Nephron (organoid): Measurements from ENCODE around the gene DYNLT1.
"Not testable (repeated sequence)": the region's sequence is repeated elsewhere in the genome, so short reads cannot be mapped to it uniquely, and the experiment has no call there.

ENCODE experiments used
- H3K27ac Mint-ChIP-seq, 3 experiments: 2 replicates each; pipeline ENCODE4 v1.8.0; 2020; ENCODE audit warnings: mixed read lengths in 3 of 3, mild to moderate bottlenecking in 2 of 3, moderate library complexity in 1 of 3
- H3K27me3 Mint-ChIP-seq: 2 replicates; pipeline ENCODE4 v1.8.0; 2021; ENCODE audit warnings: low read depth, mild to moderate bottlenecking, moderate library complexity, mixed read lengths
- H3K36me3 Mint-ChIP-seq: 2 replicates; pipeline ENCODE4 v1.8.0; 2020; ENCODE audit warnings: low read depth, mixed read lengths
- H3K4me1 Mint-ChIP-seq: 2 replicates; pipeline ENCODE4 v1.8.0; 2020; ENCODE audit warnings: mixed read lengths
- H3K4me3 Mint-ChIP-seq, 3 experiments: 2 replicates each; pipeline ENCODE4 v1.8.0; 2020; ENCODE audit warnings: mild to moderate bottlenecking in 3 of 3, mixed read lengths in 3 of 3, moderate library complexity in 2 of 3
- H3K9me3 Mint-ChIP-seq: 2 replicates; pipeline ENCODE4 v1.8.0; 2020; ENCODE audit warnings: mixed read lengths
- CTCF ChIP-seq, 3 experiments: fragments of 200-600 bp; sonication (generic); IDR thresholded peaks; one replicate each; pipeline ENCODE4 v1.5.0; 2021; ENCODE audit warnings: antibody characterized with exemption in 3 of 3; ENCODE audit not compliant: unreplicated experiment in 3 of 3

Gene DYNLT1

GRCh38 chr6:158609455-158610155 lies 34.9 kb downstream of the DYNLT1 start:
- H3K4me3 Mint-ChIP-seq: no peak overlapping the region
- H3K27ac Mint-ChIP-seq: no peak overlapping the region
- no peaks in the 10 kb centered on the region for H3K27me3 Mint-ChIP-seq
- H3K4me1 Mint-ChIP-seq: peaks cover 11% of the 10 kb centered on the region
- no peaks in the 10 kb centered on the region for H3K9me3 Mint-ChIP-seq
- peaks cover 37% of the 10 kb centered on the region for H3K36me3 Mint-ChIP-seq
- no peak for TF ChIP-seq CTCF (IDR thresholded peaks at IDR 0.05; ENCODE audit: unreplicated experiment in 3 of 3)

- TF ChIP-seq CTCF (IDR thresholded peaks at IDR 0.05; ENCODE audit: unreplicated experiment in 3 of 3): no peak
- Mint-ChIP-seq H3K9me3 (no peaks in the 10 kb centered on the region), H3K27ac (no peak overlapping the region)
Observed at GRCh38 chr6:158608221-158608620, 36.3 kb downstream of the DYNLT1 start.

GRCh38 chr6:158607411-158608170 lies 37.0 kb downstream of the DYNLT1 start:
- Mint-ChIP-seq H3K9me3 (no peaks in the 10 kb centered on the region), H3K4me1 (peaks cover 11% of the 10 kb centered on the region), H3K27ac (no peak overlapping the region), H3K27me3 (no peaks in the 10 kb centered on the region), H3K4me3 (no peak overlapping the region), H3K36me3 (peaks cover 36% of the 10 kb centered on the region)
- no peak for TF ChIP-seq CTCF (IDR thresholded peaks at IDR 0.05; ENCODE audit: unreplicated experiment in 3 of 3)

More at GRCh38 chr6:158608221-158608620, 36.3 kb downstream of the DYNLT1 start:
- no peaks in the 10 kb centered on the region for H3K27me3 Mint-ChIP-seq
- H3K36me3 Mint-ChIP-seq: peaks cover 31% of the 10 kb centered on the region
- H3K4me3 Mint-ChIP-seq: no peak overlapping the region
- peaks cover 11% of the 10 kb centered on the region for H3K4me1 Mint-ChIP-seq

- Mint-ChIP-seq H3K4me3 (no peak overlapping the region), H3K27ac (no peak overlapping the region), H3K4me1 (peaks cover 7% of the 10 kb centered on the region), H3K27me3 (no peaks in the 10 kb centered on the region), H3K36me3 (peaks cover 36% of the 10 kb centered on the region), H3K9me3 (no peaks in the 10 kb centered on the region)
- no peak for TF ChIP-seq CTCF (IDR thresholded peaks at IDR 0.05; ENCODE audit: unreplicated experiment in 3 of 3)
Observed at GRCh38 chr6:158606935-158607334, 37.6 kb downstream of the DYNLT1 start.

- H3K27ac Mint-ChIP-seq: not testable (repeated sequence)
Observed at GRCh38 chr6:158606011-158606410, 38.5 kb downstream of the DYNLT1 start.

GRCh38 chr6:158605266-158605878 lies 39.2 kb downstream of the DYNLT1 start:
- H3K4me1 Mint-ChIP-seq: no peaks in the 10 kb centered on the region
- no peak overlapping the region for H3K4me3 Mint-ChIP-seq
- H3K9me3 Mint-ChIP-seq: no peaks in the 10 kb centered on the region
- H3K27me3 Mint-ChIP-seq: no peaks in the 10 kb centered on the region
- peak; percentile 77 to 79 (median 79) for TF ChIP-seq CTCF (IDR thresholded peaks at IDR 0.05; ENCODE audit: unreplicated experiment in 3 of 3)
- H3K27ac Mint-ChIP-seq: no peak overlapping the region
- peaks cover 32% of the 10 kb centered on the region for H3K36me3 Mint-ChIP-seq

More at GRCh38 chr6:158606011-158606410, 38.5 kb downstream of the DYNLT1 start:
- H3K4me1 Mint-ChIP-seq, H3K4me3 Mint-ChIP-seq, H3K9me3 Mint-ChIP-seq, H3K27me3 Mint-ChIP-seq: not testable (repeated sequence)
- H3K36me3 Mint-ChIP-seq: peaks cover 33% of the 10 kb centered on the region
